A673 (cell line): Measurements from ENCODE around the gene SIGLEC8. TPM values are rescaled to one million over a fixed set of nuclear protein-coding genes. Genes with fewer than 3 reads are reported as not detected.

Experiments used
- Bru-seq: library from RNA; stranded (reverse); fragments of 400-500 nt; gene quantifications from one replicate; lab custom pipeline; 2021; lab: Mats Ljungman, UMichigan
- BruChase-seq, 2 experiments: library from RNA; stranded (reverse); fragments of 400-500 nt; gene quantifications; one replicate each; lab custom pipeline; 2021; lab: Mats Ljungman, UMichigan
- BruUV-seq: library from RNA; stranded (reverse); fragments of 400-500 nt; replicated peaks from 2 replicates; lab custom pipeline; 2021; lab: Mats Ljungman, UMichigan
- CTCF ChIA-PET: fragments of 300-600 bp; sonication (Branson Sonifier 250); formaldehyde crosslinking; loops from one replicate; lab custom pipeline; 2022; ENCODE audit warnings: antibody characterized with exemption; lab: Charles Lee
- POLR2A ChIA-PET: fragments of 300-600 bp; sonication (Branson Sonifier 250); formaldehyde crosslinking; loops from one replicate; lab custom pipeline; 2022; ENCODE audit warnings: antibody characterized with exemption; ENCODE audit not compliant: low non-redundant PET; lab: Charles Lee
- DNase-seq: peaks from one replicate; pipeline ENCODE4 v3.0.0-alpha.2; 2015; ENCODE audit warnings: low spot score
- H3K27ac ChIP-seq: fragments of 200-600 bp; sonication (generic); 2 replicates; pipeline ENCODE4 v1.5.1; 2016; ENCODE audit warnings: mixed run types, low read depth, mild to moderate bottlenecking, mixed read lengths, antibody characterized with exemption, low read length; ENCODE audit not compliant: poor library complexity, severe bottlenecking
- H3K27me3 ChIP-seq: fragments of 200-600 bp; sonication (generic); replicated peaks from 2 replicates; pipeline ENCODE4 v1.6.1; 2017; ENCODE audit warnings: mixed run types, low read depth, mild to moderate bottlenecking, mixed read lengths, antibody characterized with exemption, low read length; ENCODE audit not compliant: insufficient read depth, poor library complexity
- H3K36me3 ChIP-seq: fragments of 200-600 bp; sonication (generic); 2 replicates; pipeline ENCODE4 v1.6.1; 2016; ENCODE audit warnings: mixed run types, mild to moderate bottlenecking, mixed read lengths, antibody characterized with exemption, low read length; ENCODE audit not compliant: insufficient read depth, poor library complexity, severe bottlenecking
- H3K4me1 ChIP-seq: fragments of 200-600 bp; sonication (generic); 2 replicates; pipeline ENCODE4 v1.6.1; 2017; ENCODE audit warnings: mixed run types, mild to moderate bottlenecking, mixed read lengths, antibody characterized with exemption, low read length; ENCODE audit not compliant: insufficient read depth, poor library complexity, severe bottlenecking
- H3K4me3 ChIP-seq: fragments of 200-600 bp; sonication (generic); 2 replicates; pipeline ENCODE4 v1.5.1; 2016; ENCODE audit warnings: low read depth, mixed run types, mild to moderate bottlenecking, mixed read lengths, low read length; ENCODE audit not compliant: poor library complexity, severe bottlenecking
- H3K9me3 ChIP-seq: fragments of 200-600 bp; sonication (generic); 2 replicates; pipeline ENCODE4 v1.6.1; 2016; ENCODE audit warnings: mixed run types, low read depth, mild to moderate bottlenecking, mixed read lengths, antibody characterized with exemption, low read length; ENCODE audit not compliant: poor library complexity, severe bottlenecking
- CTCF ChIP-seq: fragments of 300-800, 200-600 bp; sonication (generic); conservative IDR thresholded peaks from 2 replicates; pipeline ENCODE4 v1.5.1; 2017; ENCODE audit warnings: low read depth, mild to moderate bottlenecking, antibody characterized with exemption, low read length, moderate library complexity, mixed read lengths
- EZH2 ChIP-seq: fragments of 200-600 bp; sonication (generic); IDR thresholded peaks from 2 replicates; pipeline ENCODE4 v1.6.1; 2017; ENCODE audit warnings: borderline replicate concordance, low read depth, mild to moderate bottlenecking, mixed read lengths, antibody characterized with exemption, low read length; ENCODE audit not compliant: poor library complexity, severe bottlenecking
- intact Hi-C: fragments of 100-400 bp; cut with micrococcal nuclease; formaldehyde crosslinking; loops from one replicate; pipeline ENCODE4 v1.10.0; 2022; ENCODE audit not compliant: unreplicated experiment
- long read RNA-seq: library from polyadenylated mRNA; stranded (forward); transcript quantifications from one replicate; pipeline ENCODE4 v2.0.0, GENCODE V29; 2022
- total RNA-seq: library from RNA; stranded (reverse); gene quantifications from 2 replicates; pipeline ENCODE4 v1.2.3, GENCODE V29; 2021

SIGLEC8 gene
- not detected in 2 replicates for total RNA-seq
- Bru-seq, nascent RNA: not detected
- not detected for BruChase-seq, experiment 1, labeled RNA remaining after a 2-hour chase
- BruChase-seq, experiment 2, labeled RNA remaining after a 6-hour chase: not detected
- long read RNA-seq: 0 reads

- Histone ChIP-seq H3K9me3 (no peaks in the 10 kb centered on the region), H3K27ac (no peak within 1 kb of the TSS), H3K4me1 (no peaks in the 10 kb centered on the region), H3K36me3 (no peaks in the 10 kb centered on the region), H3K4me3 (no peak within 1 kb of the TSS), H3K27me3 (peaks cover 30% of the 10 kb centered on the region)
- CTCF ChIA-PET: no interaction called here
- TF ChIP-seq EZH2 (no peak), CTCF (no peak)
- intact Hi-C loops: no loop called here
- POLR2A ChIA-PET: no interaction called here
- no peak for DNase-seq
- BruUV-seq: no TSS peak
Observed at GRCh38 chr19:51458051-51458645, at the start of gene SIGLEC8. Gene SIGLEC8, minus strand, starts transcription at chr19:51458454. Its CDS starts 67 bp downstream, at chr19:51458387.

GRCh38 chr19:51507640-51508058, 49.4 kb upstream of the SIGLEC8 start:
- no peaks in the 10 kb centered on the region for H3K36me3 ChIP-seq
- no peak overlapping the region for H3K27ac ChIP-seq
- BruUV-seq: no TSS peak
- CTCF ChIA-PET: no interaction called here
- TF ChIP-seq EZH2 (no peak), CTCF (no peak)
- peaks cover 69% of the 10 kb centered on the region for H3K27me3 ChIP-seq
- intact Hi-C loops: no loop called here
- no peak for DNase-seq
- no peak overlapping the region for H3K4me3 ChIP-seq
- no peaks in the 10 kb centered on the region for H3K4me1 ChIP-seq
- POLR2A ChIA-PET: no interaction called here
- H3K9me3 ChIP-seq: no peaks in the 10 kb centered on the region

GRCh38 chr19:51507192-51507591, 48.9 kb upstream of the SIGLEC8 start:
- no peak overlapping the region for H3K27ac ChIP-seq
- CTCF ChIA-PET: no interaction called here
- no peak for DNase-seq
- H3K36me3 ChIP-seq: no peaks in the 10 kb centered on the region
- intact Hi-C loops: no loop called here
- no peaks in the 10 kb centered on the region for H3K4me1 ChIP-seq
- no peak overlapping the region for H3K4me3 ChIP-seq
- H3K9me3 ChIP-seq: no peaks in the 10 kb centered on the region
- no peak for TF ChIP-seq EZH2
- no peak for TF ChIP-seq CTCF
- POLR2A ChIA-PET: no interaction called here
- H3K27me3 ChIP-seq: peaks cover 68% of the 10 kb centered on the region
- no TSS peak for BruUV-seq
